Right atrium auricular region (tissue), 2 donors: ENCODE results near the gene OGFRL1. TPM values are rescaled to one million over a fixed set of nuclear protein-coding genes. Genes with fewer than 3 reads are reported as not detected.

Source experiments
- DNase-seq: peaks from one replicate; pipeline ENCODE4 v3.0.0-alpha.2; 2019; ENCODE audit warnings: low spot score
- H3K27ac ChIP-seq, 2 donors: fragments of 200-600 bp; sonication (generic); 1 replicate in 1 of 2; 2 replicates in 1 of 2; pipeline ENCODE4 v1.5.1; 2016 to 2019
- H3K27me3 ChIP-seq, 2 donors: fragments of 200-600 bp; sonication (generic); one replicate each; pipeline versions ENCODE4 v1.5.1 to v1.6.0; 2017 to 2019
- H3K36me3 ChIP-seq: fragments of 200-600 bp; sonication (generic); one replicate; pipeline ENCODE4 v1.5.1; 2016
- H3K4me1 ChIP-seq, 2 donors: fragments of 200-600 bp; sonication (generic); one replicate each; pipeline versions ENCODE4 v1.5.1 to v1.6.0; 2017 to 2019
- H3K4me3 ChIP-seq, 2 donors: fragments of 200-600 bp; sonication (generic); 1 replicate in 1 of 2; 2 replicates in 1 of 2; pipeline ENCODE4 v1.5.1; 2017 to 2019; ENCODE audit warnings: mild to moderate bottlenecking in 1 of 2, moderate library complexity in 1 of 2
- H3K9me3 ChIP-seq, 2 donors: fragments of 200-600 bp; sonication (generic); one replicate each; pipeline ENCODE4 v1.5.1; 2019
- total RNA-seq, 2 donors: library from RNA; depleted of rRNA; stranded (reverse); fragments of >200 nt; gene quantifications; one replicate each; pipeline ENCODE4 v1.1.0, GENCODE V29; 2016
- TF ChIP-seq, protein P1 (sequence below), 2 donors: fragments of 200-600 bp; sonication (generic); IDR thresholded peaks; one replicate each; pipeline ENCODE4 v1.5.1; 2019; ENCODE audit warnings: antibody characterized with exemption in 2 of 2

OGFRL1 gene
- total RNA-seq, 2 donors from 2014 or later = 12.0 to 15.1 TPM

DNA sequence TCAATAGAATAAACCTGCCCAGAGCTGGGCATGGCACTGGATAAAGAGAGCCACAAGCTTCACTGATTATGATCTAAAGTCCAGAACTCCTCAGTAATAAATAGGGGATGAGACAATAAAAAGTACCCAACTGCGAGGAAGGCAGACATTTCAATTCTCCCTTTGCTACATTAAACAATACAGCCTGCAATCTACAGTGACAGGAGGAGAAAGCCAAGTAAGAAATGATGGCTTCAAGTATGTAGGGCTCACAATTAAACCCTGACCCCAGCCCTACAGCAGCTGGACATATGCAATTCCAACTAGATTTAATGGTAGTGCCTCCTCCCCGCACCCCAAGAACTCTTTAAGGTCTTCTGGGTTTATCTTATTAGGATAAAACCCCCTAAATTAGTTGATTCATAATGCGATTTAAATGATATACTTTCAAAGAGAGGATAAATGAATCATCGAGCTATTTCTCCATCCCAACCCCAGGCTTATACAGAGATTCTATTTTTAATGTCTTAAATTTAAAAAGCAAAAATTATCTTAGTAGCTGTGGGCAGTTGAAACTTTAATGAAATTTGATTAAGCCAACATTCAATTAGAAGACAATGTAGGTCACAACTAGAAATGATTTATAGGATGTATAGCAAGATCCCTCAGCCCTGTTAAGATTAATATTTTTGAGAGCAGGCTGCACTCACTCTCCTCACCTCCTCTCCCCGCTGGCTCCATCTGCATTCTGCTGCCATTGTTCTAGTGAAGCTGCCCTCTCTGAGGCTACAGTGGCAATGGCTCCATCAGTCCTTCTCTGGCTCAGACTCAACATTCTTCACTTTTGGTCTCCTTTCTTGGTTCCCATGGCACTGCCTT lies 57.1 kb downstream of the OGFRL1 start:
- peaks cover 0 to 10% of the 10 kb centered on the region in 2 donors for H3K4me1 ChIP-seq
- H3K9me3 ChIP-seq = no peaks in the 10 kb centered on the region
- H3K36me3 ChIP-seq = no peaks in the 10 kb centered on the region
- H3K27ac ChIP-seq = no peak overlapping the region
- H3K4me3 ChIP-seq = no peak overlapping the region
- TF ChIP-seq, protein P1, sequence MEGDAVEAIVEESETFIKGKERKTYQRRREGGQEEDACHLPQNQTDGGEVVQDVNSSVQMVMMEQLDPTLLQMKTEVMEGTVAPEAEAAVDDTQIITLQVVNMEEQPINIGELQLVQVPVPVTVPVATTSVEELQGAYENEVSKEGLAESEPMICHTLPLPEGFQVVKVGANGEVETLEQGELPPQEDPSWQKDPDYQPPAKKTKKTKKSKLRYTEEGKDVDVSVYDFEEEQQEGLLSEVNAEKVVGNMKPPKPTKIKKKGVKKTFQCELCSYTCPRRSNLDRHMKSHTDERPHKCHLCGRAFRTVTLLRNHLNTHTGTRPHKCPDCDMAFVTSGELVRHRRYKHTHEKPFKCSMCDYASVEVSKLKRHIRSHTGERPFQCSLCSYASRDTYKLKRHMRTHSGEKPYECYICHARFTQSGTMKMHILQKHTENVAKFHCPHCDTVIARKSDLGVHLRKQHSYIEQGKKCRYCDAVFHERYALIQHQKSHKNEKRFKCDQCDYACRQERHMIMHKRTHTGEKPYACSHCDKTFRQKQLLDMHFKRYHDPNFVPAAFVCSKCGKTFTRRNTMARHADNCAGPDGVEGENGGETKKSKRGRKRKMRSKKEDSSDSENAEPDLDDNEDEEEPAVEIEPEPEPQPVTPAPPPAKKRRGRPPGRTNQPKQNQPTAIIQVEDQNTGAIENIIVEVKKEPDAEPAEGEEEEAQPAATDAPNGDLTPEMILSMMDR (IDR thresholded peaks at IDR 0.05) = no peak
- no peaks in the 10 kb centered on the region for H3K27me3 ChIP-seq
- DNase-seq = no peak

DNA sequence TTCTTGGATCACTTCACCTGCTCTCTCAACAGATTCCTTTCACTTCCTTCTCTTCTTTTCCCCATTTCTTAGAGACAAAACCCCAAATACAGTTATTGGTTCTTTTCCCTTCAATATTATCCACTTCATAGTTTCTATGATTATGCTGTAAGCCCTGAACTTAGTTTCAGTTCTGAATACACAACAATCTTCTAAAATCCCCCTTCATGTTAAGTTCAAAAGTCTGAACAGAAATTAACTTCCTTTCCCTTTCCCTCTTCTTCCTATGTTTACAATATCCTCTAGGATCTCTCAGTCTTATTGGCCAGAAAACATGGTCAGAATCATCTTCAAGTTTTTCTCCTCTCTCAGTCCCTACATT lies 57.7 kb downstream of the OGFRL1 start:
- Histone ChIP-seq H3K27ac (no peak overlapping the region), H3K9me3 (no peaks in the 10 kb centered on the region), H3K4me1 (peaks cover 0 to 16% of the 10 kb centered on the region in 2 donors), H3K4me3 (no peak overlapping the region), H3K36me3 (no peaks in the 10 kb centered on the region), H3K27me3 (no peaks in the 10 kb centered on the region)
- TF ChIP-seq, protein P1 (IDR thresholded peaks at IDR 0.05) = no peak
- DNase-seq = no peak

DNA sequence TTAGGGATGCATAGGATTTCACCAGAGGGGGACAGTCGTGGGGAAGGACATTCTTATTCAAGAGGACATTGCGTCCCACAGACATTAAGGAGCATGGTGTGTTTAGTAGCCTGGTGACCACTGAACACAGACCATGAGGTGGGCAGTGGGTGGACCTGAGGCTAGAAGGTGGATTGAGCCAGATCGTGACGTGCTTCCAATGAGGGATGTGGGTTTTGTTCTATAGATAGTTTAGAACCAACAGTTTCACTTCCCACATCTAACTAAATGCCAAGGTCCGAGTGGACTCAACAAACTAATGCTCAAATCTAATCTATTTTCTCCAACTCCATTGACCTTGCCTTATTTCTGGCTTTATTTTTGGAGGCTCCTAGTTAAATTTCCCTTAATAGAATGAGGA lies 58.5 kb downstream of the OGFRL1 start:
- no peak overlapping the region for H3K27ac ChIP-seq
- H3K27me3 ChIP-seq = no peaks in the 10 kb centered on the region
- H3K36me3 ChIP-seq = no peaks in the 10 kb centered on the region
- TF ChIP-seq, protein P1 (IDR thresholded peaks at IDR 0.05) = no peak
- DNase-seq = no peak
- H3K4me1 ChIP-seq = peaks cover 0 to 17% of the 10 kb centered on the region in 2 donors
- H3K4me3 ChIP-seq = no peak overlapping the region
- H3K9me3 ChIP-seq = no peaks in the 10 kb centered on the region

DNA sequence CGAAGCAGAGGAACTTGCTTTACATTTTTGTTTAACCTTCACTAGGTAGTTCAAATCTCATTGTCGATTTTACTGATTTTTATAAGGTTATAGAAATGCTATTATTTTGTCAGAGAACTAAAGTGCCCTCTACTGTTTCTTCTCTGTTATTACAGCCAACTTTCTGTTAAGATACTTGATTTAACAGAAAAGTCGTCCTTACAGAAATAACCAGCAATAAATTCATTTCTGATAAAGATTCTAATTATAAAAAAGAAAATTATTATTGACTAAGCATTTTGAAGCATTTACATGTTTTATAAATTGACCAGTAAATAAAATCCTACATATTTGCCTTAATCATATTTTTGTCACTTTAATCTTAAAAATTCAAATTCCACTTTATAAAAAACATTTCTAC lies 60.8 kb downstream of the OGFRL1 start:
- TF ChIP-seq, protein P1 (IDR thresholded peaks at IDR 0.05) = peak; percentile 59 to 77
- no peaks in the 10 kb centered on the region for H3K27me3 ChIP-seq

DNA sequence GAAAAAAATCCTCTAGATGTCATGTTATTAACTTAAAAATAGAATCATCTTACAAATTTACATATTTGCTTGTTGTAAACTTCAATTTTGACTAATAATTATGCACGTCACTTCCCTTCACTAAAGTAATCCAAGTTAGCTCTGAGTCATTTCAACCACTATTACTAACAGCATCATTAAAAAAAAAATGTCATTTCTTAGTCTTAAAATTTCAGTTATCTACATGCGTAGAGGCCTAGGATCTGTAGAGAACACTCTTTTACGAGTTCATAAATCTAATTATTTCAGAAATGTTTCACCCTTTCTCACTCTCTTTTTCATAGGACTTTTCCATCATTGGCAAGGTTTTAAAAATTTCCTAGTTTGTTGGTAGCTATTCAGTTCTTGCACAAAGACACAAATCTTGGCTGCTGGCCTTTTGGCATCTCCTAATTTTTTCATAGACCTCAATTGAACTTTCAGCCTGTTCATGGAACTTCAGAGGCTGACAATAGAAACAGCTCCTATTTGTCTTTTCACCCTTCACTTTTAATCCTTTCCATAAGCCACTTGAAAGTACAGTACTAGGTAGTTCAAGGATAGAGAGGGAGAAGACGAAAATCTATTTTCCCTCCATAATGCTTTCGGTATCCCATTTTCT lies 61.5 kb downstream of the OGFRL1 start:
- DNase-seq = peak; percentile 63
- peak overlapping the region; percentile 44 to 51 for H3K27ac ChIP-seq
- TF ChIP-seq, protein P1 (IDR thresholded peaks at IDR 0.05) = no peak
- H3K4me1 ChIP-seq = peaks cover 0 to 12% of the 10 kb centered on the region in 2 donors
- H3K36me3 ChIP-seq = no peaks in the 10 kb centered on the region
- no peak overlapping the region for H3K4me3 ChIP-seq
- H3K27me3 ChIP-seq = no peaks in the 10 kb centered on the region
- no peaks in the 10 kb centered on the region for H3K9me3 ChIP-seq

More for the DNA sequence above, 60.8 kb downstream of the OGFRL1 start:
- Histone ChIP-seq H3K9me3 (no peaks in the 10 kb centered on the region), H3K4me1 (peaks cover 0 to 12% of the 10 kb centered on the region in 2 donors), H3K27ac (peak overlapping the region; percentile 44 to 51), H3K4me3 (no peak overlapping the region), H3K36me3 (no peaks in the 10 kb centered on the region)
- no peak for DNase-seq
